PC-3 (cell line): Measurements from ENCODE around the gene FOXD1.

Source experiments
- EZH2 ChIP-seq: fragments of 300-600 bp; sonication (generic); IDR thresholded peaks from one replicate; pipeline ENCODE4 v1.6.1; 2017; ENCODE audit warnings: antibody characterized with exemption, mild to moderate bottlenecking, low read length; ENCODE audit not compliant: unreplicated experiment
- EZH2phosphoT487 ChIP-seq: fragments of 300-600 bp; sonication (generic); IDR thresholded peaks from 2 replicates; pipeline ENCODE4 v1.6.1; 2018; ENCODE audit warnings: mild to moderate bottlenecking, antibody characterized with exemption, low read length, borderline replicate concordance
- TF ChIP-seq, protein P1 (sequence below): fragments of 300-600 bp; sonication (generic); conservative IDR thresholded peaks from 2 replicates; pipeline ENCODE4 v1.5.1; 2017; ENCODE audit warnings: antibody characterized with exemption, low read depth, mild to moderate bottlenecking, low read length

DNA sequence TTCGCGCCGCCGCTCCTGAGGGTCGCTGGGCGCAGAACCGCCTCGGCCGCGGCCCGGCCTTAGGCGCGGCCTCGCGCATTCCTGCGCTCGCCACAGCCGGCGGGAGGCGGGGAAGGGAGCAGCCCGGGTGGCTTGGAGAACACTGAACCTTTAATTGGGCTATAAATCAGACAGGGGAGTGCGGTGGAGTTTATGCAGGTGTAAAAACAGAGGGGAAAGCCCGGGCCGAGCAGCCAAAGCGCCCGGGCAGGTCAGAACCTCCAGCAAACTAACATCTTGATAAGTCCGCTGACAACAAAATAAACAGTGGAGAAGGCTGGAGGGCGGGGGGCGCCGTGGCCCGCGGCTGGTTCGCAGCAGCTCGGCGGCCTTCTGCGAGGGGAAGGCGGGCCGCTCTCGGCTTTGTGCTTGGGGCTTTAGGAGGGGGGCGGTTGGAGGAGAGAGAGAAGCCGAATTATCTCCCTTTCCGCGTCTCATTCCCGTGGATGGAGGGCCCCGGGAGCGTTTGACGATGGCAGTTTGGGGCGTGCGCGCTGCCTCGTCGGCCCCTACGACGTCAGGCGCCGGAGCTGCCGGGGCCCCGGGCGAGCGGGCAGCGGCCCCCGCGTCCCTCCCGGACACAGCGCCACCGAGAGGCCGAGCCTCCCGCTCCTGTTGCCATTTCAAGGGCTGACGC is 11.3 kb downstream of the FOXD1 start:
- TF ChIP-seq, protein P1, sequence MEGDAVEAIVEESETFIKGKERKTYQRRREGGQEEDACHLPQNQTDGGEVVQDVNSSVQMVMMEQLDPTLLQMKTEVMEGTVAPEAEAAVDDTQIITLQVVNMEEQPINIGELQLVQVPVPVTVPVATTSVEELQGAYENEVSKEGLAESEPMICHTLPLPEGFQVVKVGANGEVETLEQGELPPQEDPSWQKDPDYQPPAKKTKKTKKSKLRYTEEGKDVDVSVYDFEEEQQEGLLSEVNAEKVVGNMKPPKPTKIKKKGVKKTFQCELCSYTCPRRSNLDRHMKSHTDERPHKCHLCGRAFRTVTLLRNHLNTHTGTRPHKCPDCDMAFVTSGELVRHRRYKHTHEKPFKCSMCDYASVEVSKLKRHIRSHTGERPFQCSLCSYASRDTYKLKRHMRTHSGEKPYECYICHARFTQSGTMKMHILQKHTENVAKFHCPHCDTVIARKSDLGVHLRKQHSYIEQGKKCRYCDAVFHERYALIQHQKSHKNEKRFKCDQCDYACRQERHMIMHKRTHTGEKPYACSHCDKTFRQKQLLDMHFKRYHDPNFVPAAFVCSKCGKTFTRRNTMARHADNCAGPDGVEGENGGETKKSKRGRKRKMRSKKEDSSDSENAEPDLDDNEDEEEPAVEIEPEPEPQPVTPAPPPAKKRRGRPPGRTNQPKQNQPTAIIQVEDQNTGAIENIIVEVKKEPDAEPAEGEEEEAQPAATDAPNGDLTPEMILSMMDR = peak; percentile 72
- TF ChIP-seq EZH2 (no peak), EZH2phosphoT487 (no peak)
